ENCODE measurements around the gene GRWD1.

GRWD1 gene

DNA sequence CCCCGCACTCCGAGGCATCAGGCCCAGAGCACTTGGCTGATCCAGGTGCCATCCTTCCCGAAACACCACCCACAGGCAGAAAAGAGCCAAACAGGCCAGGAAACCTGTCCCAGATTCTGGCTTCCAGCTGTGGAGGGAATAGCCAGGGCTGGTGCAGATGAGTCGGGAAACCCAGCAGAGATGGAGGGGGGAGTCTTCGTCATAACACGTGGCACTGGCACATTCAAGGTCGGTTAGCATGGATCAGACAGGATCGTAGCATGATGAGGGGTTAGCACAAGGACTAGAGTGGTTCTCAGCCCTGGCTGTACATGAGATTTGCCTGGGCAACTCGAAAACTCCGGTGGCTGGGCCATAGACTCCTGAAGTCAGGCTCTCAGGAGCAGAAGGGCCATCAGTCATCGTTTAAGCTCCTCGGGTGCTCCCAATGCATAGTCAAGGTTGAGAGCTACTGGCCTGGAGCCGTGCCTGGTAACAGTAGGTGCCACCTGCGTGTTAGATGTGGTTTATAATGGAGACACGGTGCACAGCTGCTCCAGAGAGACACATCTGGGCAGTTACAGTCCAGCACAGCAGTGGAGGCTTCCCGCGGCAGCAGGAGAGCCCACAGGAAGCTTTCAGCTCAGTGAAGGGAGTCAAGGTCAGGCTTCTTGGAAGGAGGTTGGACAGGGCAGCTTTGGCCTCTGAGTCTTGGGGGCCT, 29.7 kb downstream of the GRWD1 start:
- H3K9ac ChIP-seq (ENCODE audit: low read length), result no peak overlapping the region
- H2AFZ ChIP-seq (ENCODE audit: low read length), result no peak overlapping the region
- H3K9me2 ChIP-seq (ENCODE audit: low read depth, low read length), result no peaks in the 10 kb centered on the region
- TF ChIP-seq, protein P1, sequence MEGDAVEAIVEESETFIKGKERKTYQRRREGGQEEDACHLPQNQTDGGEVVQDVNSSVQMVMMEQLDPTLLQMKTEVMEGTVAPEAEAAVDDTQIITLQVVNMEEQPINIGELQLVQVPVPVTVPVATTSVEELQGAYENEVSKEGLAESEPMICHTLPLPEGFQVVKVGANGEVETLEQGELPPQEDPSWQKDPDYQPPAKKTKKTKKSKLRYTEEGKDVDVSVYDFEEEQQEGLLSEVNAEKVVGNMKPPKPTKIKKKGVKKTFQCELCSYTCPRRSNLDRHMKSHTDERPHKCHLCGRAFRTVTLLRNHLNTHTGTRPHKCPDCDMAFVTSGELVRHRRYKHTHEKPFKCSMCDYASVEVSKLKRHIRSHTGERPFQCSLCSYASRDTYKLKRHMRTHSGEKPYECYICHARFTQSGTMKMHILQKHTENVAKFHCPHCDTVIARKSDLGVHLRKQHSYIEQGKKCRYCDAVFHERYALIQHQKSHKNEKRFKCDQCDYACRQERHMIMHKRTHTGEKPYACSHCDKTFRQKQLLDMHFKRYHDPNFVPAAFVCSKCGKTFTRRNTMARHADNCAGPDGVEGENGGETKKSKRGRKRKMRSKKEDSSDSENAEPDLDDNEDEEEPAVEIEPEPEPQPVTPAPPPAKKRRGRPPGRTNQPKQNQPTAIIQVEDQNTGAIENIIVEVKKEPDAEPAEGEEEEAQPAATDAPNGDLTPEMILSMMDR (IDR thresholded peaks at IDR 0.05; ENCODE audit: low read length), result no peak
- no peak for TF ChIP-seq EZH2 (IDR thresholded peaks at IDR 0.05; ENCODE audit: borderline replicate concordance, low read length)
- H3K27me3 ChIP-seq (ENCODE audit: insufficient read depth, low read length), result no peaks in the 10 kb centered on the region
- no peak overlapping the region for H3K4me3 ChIP-seq (ENCODE audit: low read depth, low read length, poor library complexity, severe bottlenecking)
- peaks cover 63% of the 10 kb centered on the region for H3K36me3 ChIP-seq (ENCODE audit: insufficient read depth, low read length)
- no peak overlapping the region for H3K27ac ChIP-seq (ENCODE audit: low read depth, low read length, poor library complexity, severe bottlenecking)
- no peaks in the 10 kb centered on the region for H3K4me1 ChIP-seq (ENCODE audit: insufficient read depth, low read length, severe bottlenecking)
- no peaks in the 10 kb centered on the region for H3K79me2 ChIP-seq (ENCODE audit: insufficient read depth, low read length)
- no peaks in the 10 kb centered on the region for H4K20me1 ChIP-seq (ENCODE audit: insufficient read depth, low read length)
- no peaks in the 10 kb centered on the region for H3F3A ChIP-seq (ENCODE audit: insufficient read depth, low read length)
- H3K9me3 ChIP-seq (ENCODE audit: low read length), result no peaks in the 10 kb centered on the region
- H3K4me2 ChIP-seq (ENCODE audit: low read length), result no peak overlapping the region

DNA sequence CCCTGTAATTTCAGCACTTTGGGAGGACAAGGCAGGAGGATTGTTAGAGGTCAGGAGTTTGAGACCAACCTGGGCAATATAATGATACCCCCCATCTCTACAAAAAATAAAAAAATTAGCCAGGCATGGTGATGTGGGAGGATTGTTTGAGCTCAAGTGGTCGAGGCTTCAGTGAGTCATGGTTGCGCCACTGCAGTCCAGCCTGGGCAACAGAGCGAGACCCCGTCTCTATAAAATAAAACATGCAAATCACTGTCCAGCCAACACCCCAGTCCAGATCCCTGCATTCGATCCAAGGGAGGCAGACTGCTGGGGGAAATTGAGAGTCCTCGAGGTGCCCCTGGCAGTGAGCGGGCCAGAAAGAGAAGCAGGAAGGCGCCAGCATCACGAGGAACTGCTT, 30.4 kb downstream of the GRWD1 start:
- H2AFZ ChIP-seq (ENCODE audit: low read length), result no peak overlapping the region
- no peaks in the 10 kb centered on the region for H3K9me2 ChIP-seq (ENCODE audit: low read depth, low read length)
- H3K36me3 ChIP-seq (ENCODE audit: insufficient read depth, low read length), result peaks cover 56% of the 10 kb centered on the region
- H3K27ac ChIP-seq (ENCODE audit: low read depth, low read length, poor library complexity, severe bottlenecking), result no peak overlapping the region
- no peak overlapping the region for H3K9ac ChIP-seq (ENCODE audit: low read length)
- no peaks in the 10 kb centered on the region for H3K79me2 ChIP-seq (ENCODE audit: insufficient read depth, low read length)
- no peak overlapping the region for H3K4me2 ChIP-seq (ENCODE audit: low read length)
- H3K9me3 ChIP-seq (ENCODE audit: low read length), result no peaks in the 10 kb centered on the region
- no peaks in the 10 kb centered on the region for H4K20me1 ChIP-seq (ENCODE audit: insufficient read depth, low read length)
- TF ChIP-seq, protein P1 (IDR thresholded peaks at IDR 0.05; ENCODE audit: low read length), result no peak
- TF ChIP-seq EZH2 (IDR thresholded peaks at IDR 0.05; ENCODE audit: borderline replicate concordance, low read length), result no peak
- no peaks in the 10 kb centered on the region for H3K4me1 ChIP-seq (ENCODE audit: insufficient read depth, low read length, severe bottlenecking)
- H3K27me3 ChIP-seq (ENCODE audit: insufficient read depth, low read length), result no peaks in the 10 kb centered on the region
- no peak overlapping the region for H3K4me3 ChIP-seq (ENCODE audit: low read depth, low read length, poor library complexity, severe bottlenecking)
- no peaks in the 10 kb centered on the region for H3F3A ChIP-seq (ENCODE audit: insufficient read depth, low read length)

DNA sequence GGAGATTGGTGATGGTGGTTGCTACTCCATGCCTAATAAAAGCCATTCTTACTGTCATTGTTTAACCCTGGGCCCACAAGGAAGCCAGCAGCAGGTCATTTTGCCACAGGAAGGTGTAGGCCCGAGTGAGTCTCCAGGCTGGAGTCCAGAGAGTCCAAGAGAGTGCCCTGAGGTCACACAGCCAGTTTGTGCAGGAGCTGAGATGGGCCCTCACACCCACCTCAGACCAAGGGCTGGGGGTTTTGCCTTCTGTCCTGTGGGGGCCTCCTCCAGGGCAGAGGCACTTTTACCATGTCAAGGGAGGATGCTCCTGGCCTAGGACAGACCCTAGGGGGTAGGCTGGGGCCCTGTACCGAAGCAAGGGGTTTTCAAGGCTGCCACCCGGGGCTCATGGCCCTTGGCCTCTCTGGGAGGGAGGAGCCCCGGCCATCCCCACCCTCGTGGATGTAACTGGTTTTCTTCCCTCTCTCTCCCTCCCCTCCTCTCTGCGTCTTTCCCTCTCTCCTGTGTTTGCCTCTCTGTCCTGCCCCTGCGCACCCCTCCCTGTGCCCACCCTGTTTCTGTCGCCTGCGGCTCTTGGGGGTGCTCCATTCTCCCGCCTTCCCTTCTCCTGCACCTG, 31.4 kb downstream of the GRWD1 start:
- peaks cover 54% of the 10 kb centered on the region for H3K36me3 ChIP-seq (ENCODE audit: insufficient read depth, low read length)
- H3F3A ChIP-seq (ENCODE audit: insufficient read depth, low read length), result no peaks in the 10 kb centered on the region
- no peaks in the 10 kb centered on the region for H3K27me3 ChIP-seq (ENCODE audit: insufficient read depth, low read length)
- no peak overlapping the region for H3K4me3 ChIP-seq (ENCODE audit: low read depth, low read length, poor library complexity, severe bottlenecking)
- H4K20me1 ChIP-seq (ENCODE audit: insufficient read depth, low read length), result no peaks in the 10 kb centered on the region
- no peak for TF ChIP-seq EZH2 (IDR thresholded peaks at IDR 0.05; ENCODE audit: borderline replicate concordance, low read length)
- TF ChIP-seq, protein P1 (IDR thresholded peaks at IDR 0.05; ENCODE audit: low read length), result no peak
- H3K4me2 ChIP-seq (ENCODE audit: low read length), result no peak overlapping the region
- no peak overlapping the region for H2AFZ ChIP-seq (ENCODE audit: low read length)
- no peak overlapping the region for H3K9ac ChIP-seq (ENCODE audit: low read length)
- no peaks in the 10 kb centered on the region for H3K9me3 ChIP-seq (ENCODE audit: low read length)
- no peaks in the 10 kb centered on the region for H3K9me2 ChIP-seq (ENCODE audit: low read depth, low read length)
- H3K79me2 ChIP-seq (ENCODE audit: insufficient read depth, low read length), result no peaks in the 10 kb centered on the region
- H3K4me1 ChIP-seq (ENCODE audit: insufficient read depth, low read length, severe bottlenecking), result no peaks in the 10 kb centered on the region
- H3K27ac ChIP-seq (ENCODE audit: low read depth, low read length, poor library complexity, severe bottlenecking), result no peak overlapping the region
